Fibroblast of mammary gland (primary cell): ENCODE results near the gene OOSP1.

Experiments used
- DNase-seq: peaks from one replicate; pipeline ENCODE4 v3.0.0-alpha.2; 2010; ENCODE audit warnings: low read depth
- H3K4me3 ChIP-seq: 2 replicates; pipeline ENCODE4 v1.5.1; 2011; ENCODE audit warnings: low read depth, mild to moderate bottlenecking, low read length, moderate library complexity; ENCODE audit not compliant: control insufficient read depth
- TF ChIP-seq, protein P1 (sequence below): conservative IDR thresholded peaks from 2 replicates; pipeline ENCODE4 v1.5.1; 2011; ENCODE audit warnings: low read depth, low read length, inconsistent platforms; ENCODE audit not compliant: control insufficient read depth, insufficient read depth

The OOSP1 gene

DNA sequence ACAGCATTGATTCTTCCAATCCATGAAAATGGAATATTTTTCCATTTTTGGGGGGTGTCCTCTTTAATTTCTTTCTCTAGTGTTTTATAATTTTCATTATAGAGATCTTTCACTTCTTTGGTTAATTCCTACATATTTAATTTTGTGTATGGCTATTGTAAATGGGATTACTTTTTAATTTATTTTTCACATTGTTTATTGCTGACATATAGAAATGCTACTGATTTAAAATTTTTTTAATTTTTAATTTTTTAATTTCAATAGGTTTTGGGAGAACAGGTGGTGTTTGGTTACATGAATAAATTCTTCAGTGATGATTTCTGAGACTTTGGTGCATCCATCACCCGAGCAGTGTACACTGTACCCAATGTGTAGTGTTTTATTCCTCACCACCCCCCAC, 52.2 kb downstream of the OOSP1 start:
- H3K4me3 ChIP-seq = no peak overlapping the region
- TF ChIP-seq, protein P1, sequence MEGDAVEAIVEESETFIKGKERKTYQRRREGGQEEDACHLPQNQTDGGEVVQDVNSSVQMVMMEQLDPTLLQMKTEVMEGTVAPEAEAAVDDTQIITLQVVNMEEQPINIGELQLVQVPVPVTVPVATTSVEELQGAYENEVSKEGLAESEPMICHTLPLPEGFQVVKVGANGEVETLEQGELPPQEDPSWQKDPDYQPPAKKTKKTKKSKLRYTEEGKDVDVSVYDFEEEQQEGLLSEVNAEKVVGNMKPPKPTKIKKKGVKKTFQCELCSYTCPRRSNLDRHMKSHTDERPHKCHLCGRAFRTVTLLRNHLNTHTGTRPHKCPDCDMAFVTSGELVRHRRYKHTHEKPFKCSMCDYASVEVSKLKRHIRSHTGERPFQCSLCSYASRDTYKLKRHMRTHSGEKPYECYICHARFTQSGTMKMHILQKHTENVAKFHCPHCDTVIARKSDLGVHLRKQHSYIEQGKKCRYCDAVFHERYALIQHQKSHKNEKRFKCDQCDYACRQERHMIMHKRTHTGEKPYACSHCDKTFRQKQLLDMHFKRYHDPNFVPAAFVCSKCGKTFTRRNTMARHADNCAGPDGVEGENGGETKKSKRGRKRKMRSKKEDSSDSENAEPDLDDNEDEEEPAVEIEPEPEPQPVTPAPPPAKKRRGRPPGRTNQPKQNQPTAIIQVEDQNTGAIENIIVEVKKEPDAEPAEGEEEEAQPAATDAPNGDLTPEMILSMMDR = no peak
- no peak for DNase-seq

DNA sequence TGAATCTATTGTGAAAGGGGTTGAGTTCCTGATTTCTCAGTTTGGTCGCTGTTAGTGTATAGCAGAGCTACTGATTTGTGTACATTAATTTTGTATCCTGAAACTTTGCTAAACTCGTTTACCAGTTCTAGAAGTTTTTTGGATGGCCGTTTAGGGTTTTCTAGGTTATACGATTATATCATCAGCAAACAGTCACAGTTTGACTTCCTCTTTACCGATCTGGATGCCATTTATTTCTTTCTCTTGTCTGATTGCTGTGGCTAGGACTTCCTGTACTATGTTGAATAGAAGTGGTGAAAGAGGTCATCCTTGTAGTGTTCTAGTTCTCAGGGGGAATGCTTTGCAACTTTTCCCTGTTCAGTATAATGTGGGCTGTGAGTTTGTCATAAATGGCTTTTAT, 54.2 kb downstream of the OOSP1 start:
- no peak for DNase-seq
- TF ChIP-seq, protein P1 = no peak
- H3K4me3 ChIP-seq = no peak overlapping the region

DNA sequence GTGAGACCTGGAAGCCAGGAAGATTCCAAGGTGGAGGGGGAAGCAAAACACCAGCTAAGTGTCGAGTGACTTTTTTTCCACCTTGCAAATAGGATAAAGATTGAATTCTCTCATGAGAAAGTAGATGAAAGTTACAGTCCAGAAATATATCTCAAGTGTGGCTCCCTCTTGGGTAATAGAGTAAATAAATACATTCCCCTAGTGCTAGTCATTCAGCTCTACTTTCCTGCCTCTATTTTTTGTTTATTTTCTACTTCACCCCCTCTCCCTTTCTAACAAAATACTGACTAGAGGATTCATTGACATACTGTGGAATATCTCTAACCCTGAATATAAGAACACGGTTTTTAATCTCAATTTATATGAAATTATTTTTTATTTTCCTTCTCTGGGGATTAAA, 59.6 kb downstream of the OOSP1 start:
- no peak overlapping the region for H3K4me3 ChIP-seq
- TF ChIP-seq, protein P1 = no peak
- DNase-seq = no peak

DNA sequence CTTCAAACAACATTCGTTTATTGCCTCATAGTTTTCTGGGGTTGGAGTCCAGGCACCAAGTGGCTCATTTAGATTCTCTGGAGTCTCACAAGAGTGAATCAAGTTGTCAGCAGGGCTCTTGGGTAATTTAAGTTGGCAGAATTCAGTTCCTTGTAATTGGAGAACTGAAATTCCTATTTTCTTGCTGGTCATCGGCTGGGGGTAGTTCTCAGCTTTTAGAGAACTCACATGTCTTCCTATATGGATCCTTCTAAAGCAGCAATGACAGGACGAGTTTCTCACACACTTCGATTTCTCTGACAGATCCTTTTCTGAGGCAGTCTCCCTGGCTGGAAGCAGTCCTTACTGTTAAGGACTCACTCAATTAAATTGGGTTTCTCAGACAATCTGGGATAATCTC, 61.5 kb downstream of the OOSP1 start:
- TF ChIP-seq, protein P1 = no peak
- H3K4me3 ChIP-seq = no peak overlapping the region
- DNase-seq = no peak

DNA sequence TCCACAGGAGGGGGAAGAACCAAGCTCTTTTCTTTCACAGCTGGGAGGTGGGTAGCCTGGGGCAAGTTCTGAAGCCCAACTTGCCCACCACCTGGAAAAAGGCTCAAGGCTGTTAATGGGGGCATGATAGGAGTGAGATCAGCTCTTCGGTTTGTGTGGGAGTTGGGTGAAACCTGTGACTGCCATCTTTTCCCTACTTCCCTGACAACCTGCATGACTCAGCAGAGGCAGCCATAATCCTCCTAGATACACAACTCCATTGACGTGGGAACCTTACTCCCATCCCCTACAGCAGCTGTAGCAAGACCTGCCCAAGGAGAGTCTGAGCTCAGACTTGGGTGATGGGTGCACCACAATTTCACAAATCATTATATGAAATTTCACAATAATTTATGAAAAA, 65.5 kb downstream of the OOSP1 start:
- TF ChIP-seq, protein P1 = no peak
- DNase-seq = no peak
- no peak overlapping the region for H3K4me3 ChIP-seq

DNA sequence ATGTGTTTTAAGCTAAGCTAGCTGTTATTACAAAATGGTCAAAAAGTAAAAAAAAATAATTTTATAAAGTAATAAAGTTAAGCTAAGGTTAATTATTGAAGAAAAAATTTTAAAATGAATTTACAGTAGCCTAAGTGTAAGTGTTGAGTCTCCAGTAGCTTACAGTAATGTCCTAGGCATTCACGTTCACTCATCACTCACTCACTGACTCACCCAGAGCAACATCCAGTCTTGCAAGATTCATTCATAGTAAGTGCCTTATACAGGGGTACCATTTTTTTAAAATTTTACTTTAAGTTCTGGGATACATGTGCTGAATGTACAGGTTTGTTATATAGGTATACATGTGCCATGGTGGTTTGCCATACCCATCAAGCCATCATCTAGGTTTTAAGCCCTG, 67.1 kb downstream of the OOSP1 start:
- no peak overlapping the region for H3K4me3 ChIP-seq
- DNase-seq = no peak
- TF ChIP-seq, protein P1 = no peak
